Measurements from ENCODE around the gene BIRC5. TPM values are rescaled to one million over a fixed set of nuclear protein-coding genes. Genes with fewer than 3 reads are reported as not detected.
A peak's percentile ranks its signal among the peaks of the same experiment; 100 is the strongest.

The BIRC5 gene
- total and polyA plus RNA-seq, 8 donors: 0.12 to 1.7 (median 0.77) TPM; not detected in 1

DNA sequence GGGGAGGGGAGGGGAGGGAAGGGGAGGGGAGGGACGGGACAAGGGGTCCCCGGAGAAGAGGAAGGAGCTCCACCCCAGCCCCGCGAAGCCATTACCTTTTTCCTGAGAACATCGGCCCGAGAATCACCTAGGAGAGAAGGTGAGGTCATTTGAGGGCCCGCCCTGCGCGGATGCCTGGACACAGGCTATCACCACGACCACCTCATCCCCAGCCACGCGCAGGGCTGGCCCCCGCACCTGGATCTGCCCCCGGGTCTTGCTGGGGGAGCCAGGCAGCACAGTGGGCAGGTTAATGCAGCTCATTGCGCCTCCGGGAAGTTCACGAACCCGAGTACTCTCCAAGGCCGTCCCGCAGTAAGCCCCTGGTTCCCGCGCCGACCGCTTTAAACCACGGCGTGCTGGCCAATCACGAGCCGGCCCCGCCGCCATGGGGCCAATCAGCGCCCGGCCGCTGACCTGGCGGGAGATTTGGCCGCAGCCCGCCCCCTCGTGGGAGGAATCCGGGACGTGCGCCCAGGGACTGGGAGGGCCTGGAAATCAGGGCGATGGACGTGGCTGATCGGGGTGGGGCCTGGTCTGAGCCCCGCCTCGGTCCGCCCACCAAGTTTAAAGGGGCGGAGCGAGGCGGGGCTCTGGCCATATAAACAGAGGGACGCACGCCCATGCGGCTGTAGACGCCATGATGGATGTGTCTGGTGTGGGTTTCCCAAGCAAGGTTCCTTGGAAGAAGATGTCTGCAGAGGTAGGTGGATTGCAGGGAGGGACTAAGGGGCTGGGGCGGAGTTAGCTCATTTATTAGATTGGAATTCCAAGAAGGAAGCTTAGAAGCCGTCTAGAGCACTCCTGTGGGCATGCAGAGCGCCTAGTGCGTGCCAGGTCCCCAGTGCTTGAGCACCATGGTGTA, 27.1 kb upstream of the BIRC5 start, which contains the start of the genes AFMID and TK1:
Gene AFMID (plus strand): TSS at position 671 of the 904 bp plus-strand sequence. CDS start 9 bp downstream, at position 680.
Gene TK1 (minus strand): TSS at position 361 of the 904 bp plus-strand sequence. CDS start 58 bp downstream, at position 303.
- TF ChIP-seq, protein P1, sequence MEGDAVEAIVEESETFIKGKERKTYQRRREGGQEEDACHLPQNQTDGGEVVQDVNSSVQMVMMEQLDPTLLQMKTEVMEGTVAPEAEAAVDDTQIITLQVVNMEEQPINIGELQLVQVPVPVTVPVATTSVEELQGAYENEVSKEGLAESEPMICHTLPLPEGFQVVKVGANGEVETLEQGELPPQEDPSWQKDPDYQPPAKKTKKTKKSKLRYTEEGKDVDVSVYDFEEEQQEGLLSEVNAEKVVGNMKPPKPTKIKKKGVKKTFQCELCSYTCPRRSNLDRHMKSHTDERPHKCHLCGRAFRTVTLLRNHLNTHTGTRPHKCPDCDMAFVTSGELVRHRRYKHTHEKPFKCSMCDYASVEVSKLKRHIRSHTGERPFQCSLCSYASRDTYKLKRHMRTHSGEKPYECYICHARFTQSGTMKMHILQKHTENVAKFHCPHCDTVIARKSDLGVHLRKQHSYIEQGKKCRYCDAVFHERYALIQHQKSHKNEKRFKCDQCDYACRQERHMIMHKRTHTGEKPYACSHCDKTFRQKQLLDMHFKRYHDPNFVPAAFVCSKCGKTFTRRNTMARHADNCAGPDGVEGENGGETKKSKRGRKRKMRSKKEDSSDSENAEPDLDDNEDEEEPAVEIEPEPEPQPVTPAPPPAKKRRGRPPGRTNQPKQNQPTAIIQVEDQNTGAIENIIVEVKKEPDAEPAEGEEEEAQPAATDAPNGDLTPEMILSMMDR (IDR thresholded peaks at IDR 0.05): peak; percentile 57 to 93 (median 87)
- intact Hi-C loops (cut with DNase I): no loop called here
- H3K27ac ChIP-seq: peak within 1 kb of the TSS; percentile 11 to 65 (median 58)

DNA sequence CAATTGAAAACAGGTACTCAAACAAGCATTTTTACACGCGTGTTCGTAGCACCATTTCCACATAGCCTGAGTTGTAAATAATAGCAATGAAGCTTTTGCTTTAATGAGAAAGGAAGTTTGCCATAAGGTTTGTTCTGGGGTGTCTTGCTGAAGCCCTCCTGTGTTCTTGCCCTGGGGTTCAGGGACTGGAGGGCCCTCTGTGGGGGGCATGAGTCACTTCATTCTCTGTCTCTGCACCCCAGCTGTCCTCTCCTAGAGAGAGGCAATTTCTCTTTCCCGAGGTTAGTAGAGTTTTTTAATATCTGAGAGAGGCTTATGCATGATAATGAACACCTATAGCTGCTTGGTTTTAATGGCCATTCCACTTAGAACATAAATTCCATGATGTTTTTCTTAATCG, 17.3 kb upstream of the BIRC5 start:
- intact Hi-C loops (cut with DNase I): no loop called here
- DNase-seq (no peak), FAIRE-seq (no peak), ATAC-seq (no peak)
- H3K27ac ChIP-seq: peak overlapping the region in 1 of 4 donors; percentile 93
- WGBS, 2 donors: 53 to 68% methylated on average over 5 of the region's 5 CpGs
- H3K27me3 ChIP-seq: no peaks in the 10 kb centered on the region
- H3K36me3 ChIP-seq: peaks cover 0 to 2% (median under 1%) of the 10 kb centered on the region in 3 donors
- TF ChIP-seq, protein P1 (IDR thresholded peaks at IDR 0.05): no peak
- H3K9me3 ChIP-seq: no peaks in the 10 kb centered on the region
- peaks cover 9 to 28% (median 15%) of the 10 kb centered on the region in 3 donors for H3K4me1 ChIP-seq
- H3K4me3 ChIP-seq: no peak overlapping the region

More for the DNA sequence above, 27.1 kb upstream of the BIRC5 start, which contains the start of the genes AFMID and TK1:
- ATAC-seq: peak; percentile 87 to 93 (median 88)
- Histone ChIP-seq H3K36me3 (peaks cover 0 to 10% (median 0%) of the 10 kb centered on the region in 3 donors), H3K9me3 (no peaks in the 10 kb centered on the region), H3K4me3 (peak within 1 kb of the TSS; percentile 19 to 54 (median 36)), H3K27me3 (no peaks in the 10 kb centered on the region), H3K4me1 (peaks cover 32 to 37% (median 32%) of the 10 kb centered on the region in 3 donors)
- peak; percentile 97 to 99 (median 99) for DNase-seq
- WGBS, 2 donors: 3% methylated on average over 53 to 57 of the region's 57 CpGs
- FAIRE-seq: peak; percentile 13

DNA sequence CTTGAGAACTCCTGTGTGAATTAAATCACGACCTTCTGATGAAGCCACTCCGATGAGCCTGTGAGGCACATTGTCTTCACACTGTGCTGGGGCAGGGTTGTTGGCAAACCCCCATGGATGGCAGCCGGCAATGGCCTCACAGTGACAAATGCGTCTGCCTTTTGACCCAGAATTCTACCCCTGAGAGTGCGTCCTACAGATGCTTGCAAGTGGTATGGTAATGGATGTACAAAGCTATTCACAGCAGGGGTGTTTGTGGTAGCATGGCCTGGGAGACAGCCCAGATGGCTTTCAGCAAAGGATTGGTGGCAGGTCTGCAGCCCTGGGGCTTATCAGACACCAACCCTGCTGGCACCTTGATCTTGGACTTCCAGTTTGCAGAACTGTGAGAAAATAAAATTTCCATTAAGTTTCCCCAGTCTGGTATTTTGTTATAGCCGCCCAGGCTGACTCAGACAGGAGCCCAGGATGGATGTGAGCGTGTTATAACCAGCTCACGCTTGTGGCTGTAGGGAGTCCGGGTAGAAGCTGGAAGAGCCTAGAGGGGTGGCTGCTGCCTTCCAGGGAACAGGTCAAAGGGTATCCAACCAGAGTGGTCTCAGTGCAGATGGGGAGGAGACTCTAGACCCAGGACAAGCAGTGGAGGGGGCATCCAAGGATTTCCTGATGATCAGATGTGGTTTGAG, 16.8 kb upstream of the BIRC5 start:
- Histone ChIP-seq H3K4me1 (peaks cover 9 to 28% (median 15%) of the 10 kb centered on the region in 3 donors), H3K9me3 (no peaks in the 10 kb centered on the region), H3K4me3 (no peak overlapping the region), H3K27ac (peak overlapping the region in 2 of 4 donors; percentile 87 to 93), H3K36me3 (peaks cover 0 to 2% (median 0%) of the 10 kb centered on the region in 3 donors), H3K27me3 (no peaks in the 10 kb centered on the region)
- DNase-seq: peak in 4 of 6 donors; percentile 43 to 62 (median 53)
- intact Hi-C loops (cut with DNase I): no loop called here
- FAIRE-seq: no peak
- TF ChIP-seq, protein P1 (IDR thresholded peaks at IDR 0.05): no peak
- peak; percentile 32 to 71 (median 46) for ATAC-seq
- 53 to 63% methylated on average over 9 of the region's 9 CpGs for WGBS, 2 donors

DNA sequence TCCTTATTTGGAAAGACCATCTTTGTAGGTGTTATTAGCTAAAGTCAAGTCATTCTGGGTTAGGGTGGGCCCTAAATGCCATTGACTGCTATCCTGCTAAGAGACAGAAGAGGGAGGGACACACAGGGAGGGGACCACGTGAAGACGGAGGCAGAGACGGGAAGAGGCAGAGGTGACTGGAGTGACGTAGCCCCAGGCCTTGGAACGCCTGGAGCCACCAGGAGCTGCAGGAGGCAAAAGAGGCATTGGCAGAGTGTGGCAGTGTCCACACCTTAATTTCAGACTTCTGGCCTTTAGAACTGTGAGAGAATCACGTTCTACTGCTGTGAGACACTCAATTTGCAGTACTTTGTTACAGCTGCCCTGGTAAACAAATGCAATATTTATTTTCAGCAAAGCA, 13.6 kb upstream of the BIRC5 start:
- no peak for ATAC-seq
- WGBS, 2 donors: 86 to 90% methylated on average over 6 of the region's 6 CpGs
- Histone ChIP-seq H3K9me3 (no peaks in the 10 kb centered on the region), H3K36me3 (peaks cover 0 to 10% (median 2%) of the 10 kb centered on the region in 3 donors), H3K27ac (no peak overlapping the region), H3K4me3 (no peak overlapping the region), H3K27me3 (no peaks in the 10 kb centered on the region), H3K4me1 (peaks cover 9 to 28% (median 15%) of the 10 kb centered on the region in 3 donors)
- FAIRE-seq: no peak
- intact Hi-C loops (cut with DNase I): no loop called here
- DNase-seq: peak in 1 of 6 donors; percentile 14
- TF ChIP-seq, protein P1 (IDR thresholded peaks at IDR 0.05): no peak
